ENCODE results near the gene TMIGD3.

The TMIGD3 gene

GRCh38 chr1:111511370-111511769, 7.9 kb upstream of the TMIGD3 start:
- Histone ChIP-seq H3K4me1 (peaks cover 59% of the 10 kb centered on the region), H3K4me3 (no peak overlapping the region), H3K36me3 (no peaks in the 10 kb centered on the region), H3K9me3 (no peaks in the 10 kb centered on the region), H3K27ac (no peak overlapping the region), H3K9ac (no peak overlapping the region), H4K20me1 (no peaks in the 10 kb centered on the region), H3K4me2 (no peak overlapping the region), H3K27me3 (no peaks in the 10 kb centered on the region)
- TF ChIP-seq Cebpa-rat (IDR thresholded peaks at IDR 0.05), result no peak

GRCh38 chr1:111509997-111510375, 6.6 kb upstream of the TMIGD3 start:
- Histone ChIP-seq H3K27me3 (no peaks in the 10 kb centered on the region), H3K4me2 (no peak overlapping the region), H3K27ac (no peak overlapping the region), H3K36me3 (no peaks in the 10 kb centered on the region), H3K9ac (no peak overlapping the region), H3K4me1 (peaks cover 59% of the 10 kb centered on the region), H3K4me3 (no peak overlapping the region), H3K9me3 (no peaks in the 10 kb centered on the region), H4K20me1 (no peaks in the 10 kb centered on the region)
- TF ChIP-seq Cebpa-rat (IDR thresholded peaks at IDR 0.05), result no peak

- peak overlapping the region; percentile 61 for H3K4me3 ChIP-seq
Observed at GRCh38 chr1:111507411-111508201, 4.2 kb upstream of the TMIGD3 start.

GRCh38 chr1:111506561-111506960, 3.1 kb upstream of the TMIGD3 start:
- H3K4me2 ChIP-seq, result peak overlapping the region; percentile 55
- no peaks in the 10 kb centered on the region for H3K36me3 ChIP-seq
- no peak for TF ChIP-seq Cebpa-rat (IDR thresholded peaks at IDR 0.05)
- no peaks in the 10 kb centered on the region for H3K27me3 ChIP-seq
- no peak overlapping the region for H3K9ac ChIP-seq
- H4K20me1 ChIP-seq, result no peaks in the 10 kb centered on the region
- no peak overlapping the region for H3K4me3 ChIP-seq
- H3K9me3 ChIP-seq, result no peaks in the 10 kb centered on the region
- peaks cover 70% of the 10 kb centered on the region for H3K4me1 ChIP-seq
- H3K27ac ChIP-seq, result peak overlapping the region; percentile 58

More at GRCh38 chr1:111507411-111508201, 4.2 kb upstream of the TMIGD3 start:
- Histone ChIP-seq H3K9ac (peak overlapping the region; percentile 85), H3K4me1 (peaks cover 71% of the 10 kb centered on the region), H3K27ac (peak overlapping the region; percentile 96), H3K36me3 (no peaks in the 10 kb centered on the region), H3K27me3 (no peaks in the 10 kb centered on the region), H4K20me1 (no peaks in the 10 kb centered on the region), H3K4me2 (peak overlapping the region; percentile 88), H3K9me3 (no peaks in the 10 kb centered on the region)
- TF ChIP-seq Cebpa-rat (IDR thresholded peaks at IDR 0.05), result no peak

GRCh38 chr1:111505641-111506119, 2.2 kb upstream of the TMIGD3 start:
- H3K27ac ChIP-seq, result peak overlapping the region; percentile 58
- no peak overlapping the region for H3K9ac ChIP-seq
- peaks cover 66% of the 10 kb centered on the region for H3K4me1 ChIP-seq
- no peak overlapping the region for H3K4me3 ChIP-seq
- no peaks in the 10 kb centered on the region for H3K27me3 ChIP-seq
- H3K9me3 ChIP-seq, result no peaks in the 10 kb centered on the region
- no peaks in the 10 kb centered on the region for H3K36me3 ChIP-seq
- H4K20me1 ChIP-seq, result no peaks in the 10 kb centered on the region
- no peak for TF ChIP-seq Cebpa-rat (IDR thresholded peaks at IDR 0.05)
- H3K4me2 ChIP-seq, result peak overlapping the region; percentile 55

- H3K36me3 ChIP-seq, result no peaks in the 10 kb centered on the region
- no peaks in the 10 kb centered on the region for H3K27me3 ChIP-seq
- peak overlapping the region; percentile 46 for H3K4me2 ChIP-seq
- TF ChIP-seq Cebpa-rat (IDR thresholded peaks at IDR 0.05), result no peak
- no peaks in the 10 kb centered on the region for H3K9me3 ChIP-seq
- no peaks in the 10 kb centered on the region for H4K20me1 ChIP-seq
- H3K4me3 ChIP-seq, result no peak overlapping the region
- H3K9ac ChIP-seq, result no peak overlapping the region
- no peak overlapping the region for H3K27ac ChIP-seq
- peaks cover 60% of the 10 kb centered on the region for H3K4me1 ChIP-seq
Observed at GRCh38 chr1:111504097-111504496, 664 bp upstream of the TMIGD3 start.

GRCh38 chr1:111501645-111502044, 1.8 kb downstream of the TMIGD3 start:
- TF ChIP-seq Cebpa-rat (IDR thresholded peaks at IDR 0.05), result no peak
- Histone ChIP-seq H3K9ac (no peak overlapping the region), H3K4me3 (no peak overlapping the region), H3K4me1 (peaks cover 37% of the 10 kb centered on the region), H3K4me2 (no peak overlapping the region), H4K20me1 (no peaks in the 10 kb centered on the region), H3K27me3 (no peaks in the 10 kb centered on the region), H3K36me3 (no peaks in the 10 kb centered on the region), H3K9me3 (no peaks in the 10 kb centered on the region), H3K27ac (no peak overlapping the region)

GRCh38 chr1:111499026-111499785, 4.2 kb downstream of the TMIGD3 start:
- TF ChIP-seq Cebpa-rat (IDR thresholded peaks at IDR 0.05), result no peak
- no peak overlapping the region for H3K9ac ChIP-seq
- no peaks in the 10 kb centered on the region for H3K36me3 ChIP-seq
- no peaks in the 10 kb centered on the region for H3K9me3 ChIP-seq
- H3K27ac ChIP-seq, result no peak overlapping the region
- H3K4me1 ChIP-seq, result peaks cover 13% of the 10 kb centered on the region
- H3K27me3 ChIP-seq, result no peaks in the 10 kb centered on the region
- no peak overlapping the region for H3K4me3 ChIP-seq
- no peak overlapping the region for H3K4me2 ChIP-seq
- no peaks in the 10 kb centered on the region for H4K20me1 ChIP-seq

GRCh38 chr1:111497592-111497991, 5.8 kb downstream of the TMIGD3 start:
- no peaks in the 10 kb centered on the region for H4K20me1 ChIP-seq
- H3K4me2 ChIP-seq, result no peak overlapping the region
- no peaks in the 10 kb centered on the region for H3K36me3 ChIP-seq
- H3K9ac ChIP-seq, result no peak overlapping the region
- TF ChIP-seq Cebpa-rat (IDR thresholded peaks at IDR 0.05), result no peak
- H3K9me3 ChIP-seq, result no peaks in the 10 kb centered on the region
- no peak overlapping the region for H3K27ac ChIP-seq
- H3K4me3 ChIP-seq, result no peak overlapping the region
- H3K4me1 ChIP-seq, result no peaks in the 10 kb centered on the region
- no peaks in the 10 kb centered on the region for H3K27me3 ChIP-seq

GRCh38 chr1:111496398-111496797, 7.0 kb downstream of the TMIGD3 start:
- Histone ChIP-seq H3K9ac (no peak overlapping the region), H3K9me3 (no peaks in the 10 kb centered on the region), H3K4me3 (no peak overlapping the region), H3K4me1 (no peaks in the 10 kb centered on the region), H3K36me3 (no peaks in the 10 kb centered on the region), H3K27me3 (no peaks in the 10 kb centered on the region), H3K27ac (no peak overlapping the region), H3K4me2 (no peak overlapping the region), H4K20me1 (no peaks in the 10 kb centered on the region)
- no peak for TF ChIP-seq Cebpa-rat (IDR thresholded peaks at IDR 0.05)

All from BLaER1 (cell line).